ENCODE results near the gene TOX2. TPM values are rescaled to one million over a fixed set of nuclear protein-coding genes. Genes with fewer than 3 reads are reported as not detected.

Gene TOX2
- total RNA-seq, 2 donors from 2014 or later, result 2.4 to 3.4 TPM

- H3K36me3 Mint-ChIP-seq (ENCODE audit: low read depth), result no peaks in the 10 kb centered on the region
- no peaks in the 10 kb centered on the region for H3K27me3 Mint-ChIP-seq (ENCODE audit: insufficient read depth)
- no peak overlapping the region for H3K4me3 ChIP-seq (ENCODE audit: low read length)
- H3K27ac ChIP-seq (ENCODE audit: low read depth, low read length), result no peak overlapping the region
- DNase-seq, result no peak
- H3K27ac Mint-ChIP-seq, result no peak overlapping the region
- no peak overlapping the region for H3K4me3 Mint-ChIP-seq
- H3K9ac ChIP-seq (ENCODE audit: extremely low read depth, low read length, poor library complexity, severe bottlenecking), result no peak overlapping the region
- H3K9me3 Mint-ChIP-seq, result no peaks in the 10 kb centered on the region
- no peaks in the 10 kb centered on the region for H3K4me1 ChIP-seq (ENCODE audit: control insufficient read depth, insufficient read depth, low read length)
- H3K9me3 ChIP-seq (ENCODE audit: control insufficient read depth, low read length), result no peaks in the 10 kb centered on the region
- no peaks in the 10 kb centered on the region for H3K36me3 ChIP-seq (ENCODE audit: control insufficient read depth, insufficient read depth, low read length)
- no peaks in the 10 kb centered on the region for H3K27me3 ChIP-seq (ENCODE audit: control insufficient read depth, insufficient read depth, low read length, poor library complexity, severe bottlenecking)
- TF ChIP-seq, protein P1, sequence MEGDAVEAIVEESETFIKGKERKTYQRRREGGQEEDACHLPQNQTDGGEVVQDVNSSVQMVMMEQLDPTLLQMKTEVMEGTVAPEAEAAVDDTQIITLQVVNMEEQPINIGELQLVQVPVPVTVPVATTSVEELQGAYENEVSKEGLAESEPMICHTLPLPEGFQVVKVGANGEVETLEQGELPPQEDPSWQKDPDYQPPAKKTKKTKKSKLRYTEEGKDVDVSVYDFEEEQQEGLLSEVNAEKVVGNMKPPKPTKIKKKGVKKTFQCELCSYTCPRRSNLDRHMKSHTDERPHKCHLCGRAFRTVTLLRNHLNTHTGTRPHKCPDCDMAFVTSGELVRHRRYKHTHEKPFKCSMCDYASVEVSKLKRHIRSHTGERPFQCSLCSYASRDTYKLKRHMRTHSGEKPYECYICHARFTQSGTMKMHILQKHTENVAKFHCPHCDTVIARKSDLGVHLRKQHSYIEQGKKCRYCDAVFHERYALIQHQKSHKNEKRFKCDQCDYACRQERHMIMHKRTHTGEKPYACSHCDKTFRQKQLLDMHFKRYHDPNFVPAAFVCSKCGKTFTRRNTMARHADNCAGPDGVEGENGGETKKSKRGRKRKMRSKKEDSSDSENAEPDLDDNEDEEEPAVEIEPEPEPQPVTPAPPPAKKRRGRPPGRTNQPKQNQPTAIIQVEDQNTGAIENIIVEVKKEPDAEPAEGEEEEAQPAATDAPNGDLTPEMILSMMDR (conservative IDR thresholded peaks at IDR 0.05), result no peak
- H3K4me1 Mint-ChIP-seq, result peaks cover 33% of the 10 kb centered on the region
- 88 to 94% methylated on average over 4 of the region's 4 CpGs for WGBS, 2 experiments (ENCODE audit: insufficient coverage in 1 of 2, insufficient read length in 1 of 2)
Observed at GRCh38 chr20:43981540-43981939, 66.9 kb downstream of the TOX2 start.

GRCh38 chr20:43982016-43982415 is 67.4 kb downstream of the TOX2 start:
- no peaks in the 10 kb centered on the region for H3K36me3 ChIP-seq (ENCODE audit: control insufficient read depth, insufficient read depth, low read length)

GRCh38 chr20:43982886-43983285 is 68.2 kb downstream of the TOX2 start:
- no peaks in the 10 kb centered on the region for H3K36me3 ChIP-seq (ENCODE audit: control insufficient read depth, insufficient read depth, low read length)
- no peaks in the 10 kb centered on the region for H3K9me3 ChIP-seq (ENCODE audit: control insufficient read depth, low read length)
- 95 to 97% methylated on average over 5 of the region's 5 CpGs for WGBS, 2 experiments (ENCODE audit: insufficient coverage in 1 of 2, insufficient read length in 1 of 2)
- H3K4me1 ChIP-seq (ENCODE audit: control insufficient read depth, insufficient read depth, low read length), result no peaks in the 10 kb centered on the region
- DNase-seq, result no peak
- no peak overlapping the region for H3K27ac Mint-ChIP-seq
- no peak overlapping the region for H3K27ac ChIP-seq (ENCODE audit: low read depth, low read length)
- H3K9me3 Mint-ChIP-seq, result no peaks in the 10 kb centered on the region
- no peak overlapping the region for H3K4me3 ChIP-seq (ENCODE audit: low read length)
- TF ChIP-seq, protein P1 (conservative IDR thresholded peaks at IDR 0.05), result no peak
- peaks cover 27% of the 10 kb centered on the region for H3K4me1 Mint-ChIP-seq
- no peak overlapping the region for H3K9ac ChIP-seq (ENCODE audit: extremely low read depth, low read length, poor library complexity, severe bottlenecking)
- H3K4me3 Mint-ChIP-seq, result no peak overlapping the region
- H3K27me3 Mint-ChIP-seq (ENCODE audit: insufficient read depth), result no peaks in the 10 kb centered on the region
- no peaks in the 10 kb centered on the region for H3K27me3 ChIP-seq (ENCODE audit: control insufficient read depth, insufficient read depth, low read length, poor library complexity, severe bottlenecking)
- no peaks in the 10 kb centered on the region for H3K36me3 Mint-ChIP-seq (ENCODE audit: low read depth)

More at GRCh38 chr20:43982016-43982415, 67.4 kb downstream of the TOX2 start:
- TF ChIP-seq, protein P1 (conservative IDR thresholded peaks at IDR 0.05), result no peak
- H3K4me3 Mint-ChIP-seq, result no peak overlapping the region
- H3K27ac Mint-ChIP-seq, result no peak overlapping the region
- Histone ChIP-seq H3K27ac (ENCODE audit: low read depth, low read length) (no peak overlapping the region), H3K27me3 (ENCODE audit: control insufficient read depth, insufficient read depth, low read length, poor library complexity, severe bottlenecking) (no peaks in the 10 kb centered on the region), H3K9me3 (ENCODE audit: control insufficient read depth, low read length) (no peaks in the 10 kb centered on the region), H3K4me3 (ENCODE audit: low read length) (no peak overlapping the region), H3K4me1 (ENCODE audit: control insufficient read depth, insufficient read depth, low read length) (no peaks in the 10 kb centered on the region), H3K9ac (ENCODE audit: extremely low read depth, low read length, poor library complexity, severe bottlenecking) (no peak overlapping the region)
- WGBS, 2 experiments (ENCODE audit: insufficient coverage in 1 of 2, insufficient read length in 1 of 2), result 92% methylated on average over 2 of the region's 2 CpGs; no CpG with 5 or more reads in 1 of the 2 experiments
- H3K9me3 Mint-ChIP-seq, result no peaks in the 10 kb centered on the region
- no peak for DNase-seq
- H3K4me1 Mint-ChIP-seq, result peaks cover 33% of the 10 kb centered on the region
- H3K36me3 Mint-ChIP-seq (ENCODE audit: low read depth), result no peaks in the 10 kb centered on the region
- no peaks in the 10 kb centered on the region for H3K27me3 Mint-ChIP-seq (ENCODE audit: insufficient read depth)
